Smooth muscle cell (in vitro differentiated cells): ENCODE data around the gene SRPK2. TPM values are rescaled to one million over a fixed set of nuclear protein-coding genes. Genes with fewer than 3 reads are reported as not detected.

Source experiments
- DNase-seq: peaks from one replicate; lab custom pipeline; 2025; ENCODE audit not compliant: unreplicated experiment; lab: John Stamatoyannopoulos, UW
- H2AFZ ChIP-seq: fragments of 200-600 bp; sonication (generic); 2 replicates; pipeline ENCODE4 v1.6.0; 2016; ENCODE audit warnings: antibody characterized with exemption, low read depth, mild to moderate bottlenecking
- H3F3A ChIP-seq: fragments of 200-600 bp; sonication (generic); 2 replicates; pipeline ENCODE4 v1.6.0; 2017; ENCODE audit warnings: antibody characterized with exemption, low read depth
- H3K27ac ChIP-seq: fragments of 200-600 bp; sonication (generic); 2 replicates; pipeline ENCODE4 v1.5.1; 2016; ENCODE audit warnings: low read depth, mild to moderate bottlenecking
- H3K27me3 ChIP-seq: fragments of 200-600 bp; sonication (generic); 2 replicates; pipeline ENCODE4 v1.6.1; 2016; ENCODE audit warnings: low read depth, mild to moderate bottlenecking
- H3K36me3 ChIP-seq: fragments of 200-600 bp; sonication (generic); 2 replicates; pipeline ENCODE4 v1.5.1; 2016; ENCODE audit warnings: low read depth
- H3K4me1 ChIP-seq: fragments of 200-600 bp; sonication (generic); 2 replicates; pipeline ENCODE4 v1.5.1; 2016; ENCODE audit warnings: low read depth
- H3K4me2 ChIP-seq: fragments of 200-600 bp; sonication (generic); 2 replicates; pipeline ENCODE4 v1.6.0; 2016; ENCODE audit warnings: mild to moderate bottlenecking
- H3K4me3 ChIP-seq: fragments of 200-600 bp; sonication (generic); 2 replicates; pipeline ENCODE4 v1.5.1; 2016; ENCODE audit warnings: mild to moderate bottlenecking
- H3K79me2 ChIP-seq: fragments of 200-600 bp; sonication (generic); 2 replicates; pipeline ENCODE4 v1.6.0; 2016; ENCODE audit warnings: low read depth, mild to moderate bottlenecking
- H3K9ac ChIP-seq: fragments of 200-600 bp; sonication (generic); 2 replicates; pipeline ENCODE4 v1.6.0; 2016; ENCODE audit warnings: low read depth
- H3K9me3 ChIP-seq: fragments of 200-600 bp; sonication (generic); replicated peaks from 2 replicates; pipeline ENCODE4 v1.5.1; 2016; ENCODE audit warnings: low read depth
- H4K20me1 ChIP-seq: fragments of 200-600 bp; sonication (generic); 2 replicates; pipeline ENCODE4 v1.6.0; 2016; ENCODE audit warnings: low read depth
- WGBS: methylation state at CpG from one replicate; pipeline ENCODE4 v1.1.7; 2016; ENCODE audit warnings: low lambda C conversion rate; 5-methylcytosine and 5-hydroxymethylcytosine counted together
- polyA plus RNA-seq: library from polyadenylated mRNA; unstranded; fragments of >200 nt; fragmentation: Nextera tagmentation; extraction: Ambion mirVana; gene quantifications from 2 replicates; pipeline ENCODE4 v1.2.1, GENCODE V29; 2016
- total RNA-seq: library from RNA; depleted of rRNA; stranded (reverse); fragments of >200 nt; gene quantifications from 2 replicates; pipeline ENCODE4 v1.2.3, GENCODE V29; 2014
- TF ChIP-seq, protein P1 (sequence below): fragments of 200-600 bp; sonication (generic); IDR thresholded peaks from 2 replicates; pipeline ENCODE4 v1.5.1; 2017; ENCODE audit warnings: borderline replicate concordance, mild to moderate bottlenecking, antibody characterized with exemption; ENCODE audit not compliant: insufficient read depth, poor library complexity, severe bottlenecking

Gene SRPK2
- total and polyA plus RNA-seq, 2 experiments from 2014 or later, result 21.9 to 28.0 TPM

DNA sequence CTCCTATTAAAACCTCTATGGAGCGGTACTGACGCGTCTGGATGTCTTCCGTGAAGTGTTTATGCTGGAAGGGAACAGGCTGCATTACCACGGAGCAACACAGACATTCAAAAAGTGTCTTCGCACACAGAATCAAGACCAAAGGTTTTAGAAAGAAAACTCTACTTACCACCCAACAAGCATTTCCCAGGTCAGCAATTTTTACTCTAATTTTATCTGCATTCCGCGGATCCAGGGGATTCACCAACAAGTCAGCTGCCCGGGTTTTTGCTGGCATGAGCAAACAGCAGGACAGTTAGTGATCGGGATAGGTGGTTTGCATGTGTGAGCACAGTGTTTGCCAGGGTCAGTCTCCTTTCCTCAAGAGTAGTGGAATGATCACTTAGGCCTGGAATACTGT lies 255.9 kb downstream of the SRPK2 start:
- H3K9me3 ChIP-seq, result no peaks in the 10 kb centered on the region

GRCh38 chr7:105132335-105132734 lies 256.4 kb downstream of the SRPK2 start:
- H3K4me3 ChIP-seq, result no peak overlapping the region
- peaks cover 79% of the 10 kb centered on the region for H4K20me1 ChIP-seq
- H3K4me1 ChIP-seq, result peaks cover 13% of the 10 kb centered on the region
- peaks cover 3% of the 10 kb centered on the region for H3K79me2 ChIP-seq
- H3K27me3 ChIP-seq, result no peaks in the 10 kb centered on the region
- no peak overlapping the region for H3K9ac ChIP-seq
- TF ChIP-seq, protein P1, sequence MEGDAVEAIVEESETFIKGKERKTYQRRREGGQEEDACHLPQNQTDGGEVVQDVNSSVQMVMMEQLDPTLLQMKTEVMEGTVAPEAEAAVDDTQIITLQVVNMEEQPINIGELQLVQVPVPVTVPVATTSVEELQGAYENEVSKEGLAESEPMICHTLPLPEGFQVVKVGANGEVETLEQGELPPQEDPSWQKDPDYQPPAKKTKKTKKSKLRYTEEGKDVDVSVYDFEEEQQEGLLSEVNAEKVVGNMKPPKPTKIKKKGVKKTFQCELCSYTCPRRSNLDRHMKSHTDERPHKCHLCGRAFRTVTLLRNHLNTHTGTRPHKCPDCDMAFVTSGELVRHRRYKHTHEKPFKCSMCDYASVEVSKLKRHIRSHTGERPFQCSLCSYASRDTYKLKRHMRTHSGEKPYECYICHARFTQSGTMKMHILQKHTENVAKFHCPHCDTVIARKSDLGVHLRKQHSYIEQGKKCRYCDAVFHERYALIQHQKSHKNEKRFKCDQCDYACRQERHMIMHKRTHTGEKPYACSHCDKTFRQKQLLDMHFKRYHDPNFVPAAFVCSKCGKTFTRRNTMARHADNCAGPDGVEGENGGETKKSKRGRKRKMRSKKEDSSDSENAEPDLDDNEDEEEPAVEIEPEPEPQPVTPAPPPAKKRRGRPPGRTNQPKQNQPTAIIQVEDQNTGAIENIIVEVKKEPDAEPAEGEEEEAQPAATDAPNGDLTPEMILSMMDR, result no peak
- DNase-seq, result no peak
- no peaks in the 10 kb centered on the region for H3K36me3 ChIP-seq
- no peak overlapping the region for H2AFZ ChIP-seq
- H3K9me3 ChIP-seq, result no peaks in the 10 kb centered on the region
- H3K4me2 ChIP-seq, result no peak overlapping the region
- 57% methylated on average over 5 of the region's 5 CpGs for WGBS
- no peaks in the 10 kb centered on the region for H3F3A ChIP-seq
- H3K27ac ChIP-seq, result peak overlapping the region; percentile 56

More for the DNA sequence above, 255.9 kb downstream of the SRPK2 start:
- Histone ChIP-seq H4K20me1 (peaks cover 82% of the 10 kb centered on the region), H3K36me3 (no peaks in the 10 kb centered on the region), H3K4me2 (no peak overlapping the region), H3K4me3 (no peak overlapping the region), H3K4me1 (peaks cover 13% of the 10 kb centered on the region), H3F3A (no peaks in the 10 kb centered on the region), H3K27me3 (no peaks in the 10 kb centered on the region), H3K79me2 (peaks cover 3% of the 10 kb centered on the region), H3K9ac (no peak overlapping the region), H2AFZ (no peak overlapping the region), H3K27ac (peak overlapping the region; percentile 56)
- TF ChIP-seq, protein P1, result no peak
- DNase-seq, result no peak
- WGBS, result 83% methylated on average over 10 of the region's 10 CpGs

- DNase-seq, result no peak
- Histone ChIP-seq H3K4me3 (no peak overlapping the region), H3K36me3 (no peaks in the 10 kb centered on the region), H4K20me1 (peaks cover 76% of the 10 kb centered on the region), H3K79me2 (peaks cover 3% of the 10 kb centered on the region), H2AFZ (no peak overlapping the region), H3F3A (no peaks in the 10 kb centered on the region), H3K27ac (peak overlapping the region; percentile 56), H3K9me3 (no peaks in the 10 kb centered on the region), H3K9ac (no peak overlapping the region), H3K27me3 (no peaks in the 10 kb centered on the region), H3K4me2 (peak overlapping the region; percentile 16), H3K4me1 (peaks cover 13% of the 10 kb centered on the region)
- TF ChIP-seq, protein P1, result no peak
- WGBS, result 70% methylated on average over 7 of the region's 7 CpGs
Measured at GRCh38 chr7:105131890-105132289, 256.8 kb downstream of the SRPK2 start.

GRCh38 chr7:105131033-105131656 lies 257.6 kb downstream of the SRPK2 start:
- H3K36me3 ChIP-seq, result no peaks in the 10 kb centered on the region
- H3K4me1 ChIP-seq, result peaks cover 13% of the 10 kb centered on the region
- H3K4me2 ChIP-seq, result peak overlapping the region; percentile 16
- peaks cover 69% of the 10 kb centered on the region for H4K20me1 ChIP-seq
- WGBS, result 71% methylated on average over 12 of the region's 12 CpGs
- H3K27ac ChIP-seq, result peak overlapping the region; percentile 56
- H2AFZ ChIP-seq, result no peak overlapping the region
- TF ChIP-seq, protein P1, result no peak
- DNase-seq, result no peak
- H3K79me2 ChIP-seq, result peaks cover 3% of the 10 kb centered on the region
- no peaks in the 10 kb centered on the region for H3K9me3 ChIP-seq
- H3K4me3 ChIP-seq, result no peak overlapping the region
- H3K27me3 ChIP-seq, result no peaks in the 10 kb centered on the region
- H3K9ac ChIP-seq, result no peak overlapping the region
- no peaks in the 10 kb centered on the region for H3F3A ChIP-seq
